IPS-11a (cell line): ENCODE measurements around the gene NPVF.

Experiments used
- H3K4me3 ChIP-seq: one replicate; pipeline ENCODE4 v1.5.1; 2013; ENCODE audit warnings: low read depth, low read length, control low read depth

The NPVF gene

DNA sequence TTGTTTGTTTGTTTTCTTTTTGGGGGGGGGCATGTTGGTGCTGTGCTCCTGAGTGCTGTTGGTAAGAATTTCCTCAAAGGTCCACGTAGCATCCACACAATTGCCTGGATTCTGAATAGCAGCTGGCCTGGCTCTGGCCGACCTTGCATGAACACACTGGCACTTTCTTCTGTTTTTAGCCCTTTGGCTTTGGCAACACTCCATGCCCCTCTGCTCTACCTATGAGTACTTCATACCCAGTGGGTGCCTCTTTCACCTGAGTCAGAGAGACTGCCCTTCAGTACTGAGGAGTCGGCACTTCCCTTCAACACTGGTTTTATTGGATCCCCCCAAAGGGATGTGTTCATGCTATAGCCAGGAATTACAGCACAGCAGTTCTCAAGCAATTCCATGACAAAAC, 7.2 kb upstream of the NPVF start:
- no peak overlapping the region for H3K4me3 ChIP-seq

- H3K4me3 ChIP-seq: no peak overlapping the region
Observed at GRCh38 chr7:25234336-25234735, 6.0 kb upstream of the NPVF start.

DNA sequence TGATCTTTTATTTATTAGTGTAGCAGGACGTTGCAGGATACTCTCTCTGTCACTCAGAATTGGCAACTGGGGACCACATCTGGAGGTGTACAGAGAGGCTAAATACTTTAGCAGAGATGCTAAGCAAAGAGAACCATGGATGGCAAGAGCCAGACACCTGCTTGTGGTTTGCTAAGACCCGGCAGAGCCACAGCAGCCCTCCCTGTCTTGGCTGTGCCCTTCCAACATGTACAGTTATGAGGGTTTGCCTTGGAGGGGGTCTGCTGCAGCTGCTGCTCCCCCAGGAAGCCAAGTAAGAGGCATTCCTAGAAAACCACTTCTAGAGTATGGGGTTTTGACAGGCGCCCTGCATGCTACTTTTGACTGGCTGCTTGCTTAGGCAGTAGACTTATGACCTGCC, 5.1 kb downstream of the NPVF start:
- no peak overlapping the region for H3K4me3 ChIP-seq

- no peak overlapping the region for H3K4me3 ChIP-seq
Observed at GRCh38 chr7:25222666-25223065, 5.6 kb downstream of the NPVF start.

- H3K4me3 ChIP-seq: no peak overlapping the region
Observed at GRCh38 chr7:25221009-25221408, 7.3 kb downstream of the NPVF start.

DNA sequence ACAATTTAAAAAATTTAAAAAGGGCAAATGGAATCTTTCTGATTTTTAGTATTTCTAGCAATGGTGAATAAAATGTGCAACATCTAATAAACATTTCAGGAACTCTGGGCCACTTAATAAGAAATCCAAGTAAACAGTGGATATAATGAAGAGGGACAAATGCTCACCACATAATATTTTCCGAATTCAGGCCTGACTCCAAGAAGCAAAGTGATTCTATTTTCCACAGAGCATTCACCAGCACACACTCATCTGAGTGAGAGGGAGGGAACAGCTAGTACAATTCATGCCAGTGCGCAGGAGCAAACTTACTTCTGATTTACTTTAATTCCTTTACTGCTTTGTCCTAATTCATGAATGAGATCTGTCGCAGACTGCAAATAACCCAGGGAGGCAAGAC, 10.1 kb downstream of the NPVF start:
- no peak overlapping the region for H3K4me3 ChIP-seq

DNA sequence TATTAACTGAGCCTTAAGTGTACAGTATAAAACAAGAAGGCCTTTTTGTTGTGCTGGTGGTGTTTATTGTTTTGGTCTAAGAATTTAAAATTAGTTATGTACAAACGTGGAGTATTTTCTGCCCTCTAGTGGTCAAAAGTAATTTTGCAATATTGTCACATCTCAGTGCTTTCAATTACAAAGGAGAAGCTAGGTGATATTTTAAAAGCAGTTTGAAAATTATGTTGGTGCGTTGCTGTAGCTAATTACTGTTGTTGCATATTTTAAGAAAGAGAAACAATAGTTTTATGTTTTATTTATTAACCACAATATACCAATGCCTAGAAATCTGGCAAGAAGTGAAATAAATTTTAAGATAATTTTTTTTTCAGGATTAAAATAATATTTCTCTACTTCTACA, 11.4 kb downstream of the NPVF start:
- H3K4me3 ChIP-seq: no peak overlapping the region

GRCh38 chr7:25215694-25216335, 12.5 kb downstream of the NPVF start:
- H3K4me3 ChIP-seq: no peak overlapping the region

GRCh38 chr7:25208525-25209221, 19.6 kb downstream of the NPVF start:
- no peak overlapping the region for H3K4me3 ChIP-seq

- H3K4me3 ChIP-seq: no peak overlapping the region
Observed at GRCh38 chr7:25207887-25208286, 20.4 kb downstream of the NPVF start.

- no peak overlapping the region for H3K4me3 ChIP-seq
Observed at GRCh38 chr7:25206765-25207164, 21.5 kb downstream of the NPVF start.

- H3K4me3 ChIP-seq: no peak overlapping the region
Observed at GRCh38 chr7:25196132-25196896, 32.0 kb downstream of the NPVF start.

- H3K4me3 ChIP-seq: no peak overlapping the region
Observed at GRCh38 chr7:25194036-25194435, 34.2 kb downstream of the NPVF start.

DNA sequence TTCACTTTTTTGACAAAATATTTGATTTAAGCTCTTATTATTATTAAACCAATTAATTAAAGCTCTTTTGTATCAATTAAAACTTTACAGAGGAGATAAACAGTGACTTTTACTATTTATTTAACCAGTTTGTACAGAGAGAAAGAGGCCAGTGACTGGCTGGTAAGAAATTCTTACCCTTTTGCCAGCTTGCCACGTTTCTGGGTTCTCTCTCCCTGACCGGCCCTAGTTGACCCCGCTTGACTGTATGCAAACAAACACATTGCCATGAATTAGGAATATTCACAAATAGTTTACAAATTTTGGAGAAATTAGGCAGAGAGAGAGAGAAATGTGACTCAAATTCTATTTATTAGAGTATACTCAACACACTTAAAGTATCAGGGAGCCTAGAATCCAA, 36.2 kb downstream of the NPVF start:
- H3K4me3 ChIP-seq: no peak overlapping the region

DNA sequence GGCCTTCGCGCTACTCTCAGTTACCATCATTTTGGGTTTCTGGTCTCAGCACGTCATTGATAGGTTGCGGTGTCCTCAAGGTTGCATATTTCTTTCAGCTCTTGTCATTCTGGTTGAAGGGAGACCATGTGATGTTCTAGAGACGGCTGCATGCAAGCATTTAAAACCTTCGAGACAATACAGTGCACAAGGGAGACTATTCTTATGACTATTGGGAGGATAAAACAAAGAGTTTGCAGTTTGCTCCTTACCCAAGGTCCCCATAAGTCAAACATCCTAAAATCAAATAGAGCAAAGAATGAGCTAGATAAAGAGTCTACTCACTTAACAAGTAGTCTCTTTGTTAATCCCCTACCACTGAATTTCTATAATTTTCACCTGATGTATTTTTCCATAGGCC, 39.1 kb downstream of the NPVF start:
- H3K4me3 ChIP-seq: no peak overlapping the region

DNA sequence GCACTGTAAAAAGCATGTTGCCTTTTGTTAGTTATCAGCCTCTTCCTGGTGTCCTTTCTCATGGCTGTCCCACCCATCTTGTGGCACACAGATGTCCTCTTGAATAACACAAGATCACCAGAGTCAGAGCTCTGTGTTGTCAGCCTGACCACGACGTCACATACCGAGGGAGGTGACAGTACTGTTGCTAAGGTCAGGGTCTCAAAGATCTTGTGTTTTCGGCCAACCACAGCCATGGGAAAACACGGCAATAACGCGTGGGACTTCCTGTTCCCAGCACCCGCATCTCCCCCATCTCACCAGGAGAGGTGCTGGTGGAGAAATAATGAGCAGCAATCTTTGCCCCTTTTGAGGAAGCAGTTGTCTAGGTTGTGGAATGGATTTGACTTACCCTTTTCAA, 40.4 kb downstream of the NPVF start:
- no peak overlapping the region for H3K4me3 ChIP-seq

DNA sequence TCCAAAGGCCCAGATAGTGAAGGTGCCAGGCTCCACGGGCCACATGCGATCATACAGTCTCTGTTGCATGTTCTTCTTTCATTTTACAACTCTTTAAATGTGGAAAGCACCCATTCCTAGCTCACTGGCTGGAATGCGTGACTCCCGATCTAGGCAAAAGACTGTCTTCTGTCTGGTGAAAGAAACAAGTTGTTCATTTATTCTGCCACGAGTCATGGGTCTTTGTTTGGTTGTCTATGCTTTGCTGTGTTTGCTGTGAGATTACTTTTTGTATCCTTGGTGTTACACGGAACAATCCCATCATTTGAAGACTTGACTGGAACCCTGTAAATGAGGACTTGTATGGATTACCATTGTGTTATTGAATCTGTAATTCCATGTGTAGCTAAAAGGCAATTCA, 41.9 kb downstream of the NPVF start:
- H3K4me3 ChIP-seq: no peak overlapping the region

DNA sequence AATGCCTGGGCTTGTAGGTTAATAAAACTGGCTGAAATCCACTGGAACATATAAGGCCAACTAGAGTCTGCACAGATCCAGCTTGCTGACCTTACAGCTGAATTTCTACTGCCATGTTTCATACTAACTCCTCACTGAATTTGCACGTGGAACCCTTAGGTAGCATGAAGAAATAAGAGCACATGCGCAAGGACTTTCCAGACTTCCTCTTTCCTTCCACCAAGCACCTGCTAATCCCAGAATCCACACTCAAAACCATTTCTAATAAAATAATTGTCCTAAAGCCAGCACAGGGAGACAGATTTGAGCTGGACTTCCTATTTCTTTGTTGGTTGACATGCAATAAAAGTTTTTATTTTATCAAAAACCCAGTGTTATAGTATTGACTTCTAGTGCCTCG, 46.8 kb downstream of the NPVF start:
- H3K4me3 ChIP-seq: no peak overlapping the region

DNA sequence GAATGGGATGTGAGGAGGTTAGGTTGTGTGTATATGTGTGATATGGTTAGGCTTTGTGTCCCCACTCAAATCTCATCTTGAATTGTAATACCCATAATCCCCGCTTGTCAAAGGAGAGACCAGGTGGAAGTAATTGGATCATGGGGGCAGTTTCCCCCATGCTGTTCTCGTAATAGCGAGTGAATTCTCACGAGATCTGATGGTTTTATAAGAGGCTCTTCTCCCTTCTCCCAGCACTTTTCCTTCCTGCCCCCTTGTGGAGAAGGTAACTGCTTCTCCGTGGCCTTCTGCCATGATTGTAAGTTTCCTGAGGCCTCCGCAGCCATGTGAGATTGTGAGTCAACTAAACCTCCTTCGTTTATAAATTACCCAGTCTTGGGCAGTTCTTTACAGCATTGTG, 47.3 kb downstream of the NPVF start:
- no peak overlapping the region for H3K4me3 ChIP-seq

DNA sequence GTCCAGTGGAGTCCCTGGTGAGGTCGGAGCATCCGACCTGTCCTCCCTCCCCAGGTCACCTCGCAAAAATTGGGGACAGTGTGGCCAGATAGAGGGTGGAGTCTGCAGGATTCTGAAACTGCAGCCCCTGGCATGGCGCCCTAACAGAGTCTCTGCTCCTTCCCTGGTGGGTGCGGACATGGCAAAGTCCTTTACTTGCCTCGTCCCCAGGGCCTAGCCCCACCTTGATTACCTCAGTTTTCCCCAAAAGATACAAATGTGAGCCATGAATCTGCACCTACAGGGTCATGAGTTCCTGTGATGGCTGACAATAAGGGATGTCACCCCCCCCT, 47.7 kb downstream of the NPVF start:
- H3K4me3 ChIP-seq: no peak overlapping the region

GRCh38 chr7:25179771-25180591, 48.3 kb downstream of the NPVF start:
- H3K4me3 ChIP-seq: peak overlapping the region; percentile 59
